Measurements from ENCODE around the gene CCDC187.

GRCh38 chr9:136309101-136309801 is 5.4 kb upstream of the CCDC187 start:
- TF ChIP-seq CTCF (conservative IDR thresholded peaks at IDR 0.05) (no peak), ZFX (IDR thresholded peaks at IDR 0.05) (no peak)
